Keratinocyte (primary cell): ENCODE results near the gene RNF5. TPM values are rescaled to one million over a fixed set of nuclear protein-coding genes. Genes with fewer than 3 reads are reported as not detected.

ENCODE experiments used
- DNase-seq: peaks from one replicate; pipeline ENCODE4 v3.0.0-alpha.2; 2011; ENCODE audit warnings: low read depth, missing footprints, low spot score
- FAIRE-seq: peaks from 2 replicates; lab custom pipeline; 2011; peaks lifted over from hg19 to GRCh38; lab: Jason Lieb, UNC
- H2AFZ ChIP-seq: 2 replicates; pipeline ENCODE4 v1.6.0; 2012; ENCODE audit warnings: low read length, control low read depth, inconsistent platforms; ENCODE audit not compliant: control insufficient read depth
- H3K27ac ChIP-seq: 2 replicates; pipeline ENCODE4 v1.5.1; 2011; ENCODE audit warnings: low read length; ENCODE audit not compliant: control insufficient read depth, insufficient read depth
- H3K27me3 ChIP-seq: 3 replicates; pipeline ENCODE4 v1.6.0; 2011; ENCODE audit warnings: low read length; ENCODE audit not compliant: control insufficient read depth, insufficient read depth; ENCODE audit errors: extremely low read depth
- H3K36me3 ChIP-seq, 2 experiments: 2 replicates in 1 of 2; 3 replicates in 1 of 2; pipeline ENCODE4 v1.5.1; 2011; ENCODE audit warnings: low read length in 2 of 2, mild to moderate bottlenecking in 1 of 2; ENCODE audit not compliant: control insufficient read depth in 2 of 2, insufficient read depth in 2 of 2; ENCODE audit errors: extremely low read depth in 1 of 2
- H3K4me1 ChIP-seq: 3 replicates; pipeline ENCODE4 v1.5.1; 2011; ENCODE audit warnings: low read length; ENCODE audit not compliant: control insufficient read depth, insufficient read depth; ENCODE audit errors: extremely low read depth
- H3K4me2 ChIP-seq: 3 replicates; pipeline ENCODE4 v1.6.0; 2011; ENCODE audit warnings: low read depth, low read length; ENCODE audit not compliant: control insufficient read depth, insufficient read depth; ENCODE audit errors: extremely low read depth
- H3K4me3 ChIP-seq, 3 experiments: fragments of 200-600 bp in 1 of 3; sonication (generic) in 1 of 3; 2 replicates in 2 of 3; 3 replicates in 1 of 3; pipeline ENCODE4 v1.5.1; 2011 to 2016; ENCODE audit warnings: low read length in 3 of 3, mild to moderate bottlenecking in 3 of 3, control low read depth in 2 of 3, inconsistent platforms in 1 of 3, low read depth in 1 of 3, mixed read lengths in 1 of 3, mixed run types in 1 of 3, moderate library complexity in 1 of 3; ENCODE audit not compliant: control insufficient read depth in 2 of 3, insufficient read depth in 2 of 3; ENCODE audit errors: extremely low read depth in 1 of 3
- H3K79me2 ChIP-seq: 2 replicates; pipeline ENCODE4 v1.6.0; 2012; ENCODE audit warnings: low read length; ENCODE audit not compliant: control insufficient read depth, insufficient read depth
- H3K9ac ChIP-seq: 3 replicates; pipeline ENCODE4 v1.6.0; 2011; ENCODE audit warnings: low read length; ENCODE audit not compliant: control insufficient read depth, insufficient read depth; ENCODE audit errors: extremely low read depth
- H3K9me1 ChIP-seq: 3 replicates; pipeline ENCODE4 v1.6.0; 2011; ENCODE audit warnings: low read length; ENCODE audit not compliant: control insufficient read depth, insufficient read depth; ENCODE audit errors: extremely low read depth
- H3K9me3 ChIP-seq: 2 replicates; pipeline ENCODE4 v1.5.1; 2012; ENCODE audit warnings: low read depth, low read length; ENCODE audit not compliant: control insufficient read depth
- H4K20me1 ChIP-seq: 3 replicates; pipeline ENCODE4 v1.6.0; 2011; ENCODE audit warnings: low read length; ENCODE audit not compliant: control insufficient read depth, insufficient read depth; ENCODE audit errors: extremely low read depth
- EZH2 ChIP-seq: IDR thresholded peaks from one replicate; pipeline ENCODE4 v1.6.1; 2012; ENCODE audit warnings: inconsistent platforms, mild to moderate bottlenecking, low read length, moderate library complexity
- dilution Hi-C: fragments of 300-500 bp; cut with MboI; formaldehyde crosslinking; loops from one replicate; pipeline ENCODE4 v1.7.0; 2020; ENCODE audit warnings: low sequenced_read_pairs; ENCODE audit not compliant: extremely low pct_ligation_motif_present
- polyA plus RNA-seq, 5 experiments: library from polyadenylated mRNA; depleted of rRNA in 3 of 5; stranded (reverse) in 3 of 5; stranded (forward) in 1 of 5; unstranded in 1 of 5; fragments of >200 nt; gene quantifications; 1 replicate in 1 of 5; 2 replicates in 3 of 5; 3 replicates in 1 of 5; pipeline versions ENCODE4 v1.2.1 to v1.2.3, GENCODE V29; 2011 to 2012; ENCODE audit warnings: missing spikeins in 2 of 5, low read depth in 1 of 5, low replicate concordance in 1 of 5
- TF ChIP-seq, protein P1 (sequence below), 3 experiments: IDR thresholded peaks in 1 of 3; conservative IDR thresholded peaks in 1 of 3; optimal IDR thresholded peaks in 1 of 3; 2 replicates in 2 of 3; 3 replicates in 1 of 3; pipeline versions ENCODE3 to v1.5.1; 2011; ENCODE audit warnings: low read length in 3 of 3, mild to moderate bottlenecking in 3 of 3, moderate library complexity in 2 of 3, control low read depth in 1 of 3, inconsistent platforms in 1 of 3; ENCODE audit not compliant: insufficient read depth in 2 of 3; ENCODE audit errors: extremely low read depth in 1 of 3

Gene RNF5
- polyA plus RNA-seq, 1 donor (not counting 4 experiments of a cell fraction or from before 2014, with no cell fraction given): 33.2 TPM

DNA sequence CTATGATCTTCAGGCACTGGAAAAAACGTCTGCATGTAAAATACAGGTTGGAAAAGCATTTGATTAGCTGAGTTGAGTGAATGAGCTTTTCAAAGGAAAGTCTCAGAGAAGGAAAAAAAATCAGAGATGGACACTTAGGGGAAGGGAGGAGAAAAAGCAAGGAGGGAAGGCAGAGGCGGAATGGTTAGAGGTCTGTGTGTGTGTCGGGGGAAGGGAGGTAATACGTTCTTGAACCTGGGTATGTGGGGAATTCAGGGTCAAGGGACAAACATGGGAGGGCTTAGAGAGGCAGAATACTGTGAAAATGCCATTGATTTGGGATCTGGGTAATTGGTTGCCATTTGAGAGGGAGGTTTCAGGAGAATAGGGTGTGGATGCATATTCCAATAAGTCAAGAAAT, 31.5 kb upstream of the RNF5 start:
- Histone ChIP-seq H4K20me1 (no peaks in the 10 kb centered on the region), H3K4me1 (no peaks in the 10 kb centered on the region), H2AFZ (no peak overlapping the region), H3K9me3 (no peaks in the 10 kb centered on the region), H3K9ac (no peak overlapping the region), H3K79me2 (no peaks in the 10 kb centered on the region), H3K27me3 (peaks cover 4% of the 10 kb centered on the region), H3K36me3 (no peaks in the 10 kb centered on the region), H3K4me2 (no peak overlapping the region), H3K9me1 (no peaks in the 10 kb centered on the region), H3K27ac (no peak overlapping the region), H3K4me3 (no peak overlapping the region)
- dilution Hi-C loops: no loop called here
- DNase-seq: no peak
- TF ChIP-seq, protein P1, sequence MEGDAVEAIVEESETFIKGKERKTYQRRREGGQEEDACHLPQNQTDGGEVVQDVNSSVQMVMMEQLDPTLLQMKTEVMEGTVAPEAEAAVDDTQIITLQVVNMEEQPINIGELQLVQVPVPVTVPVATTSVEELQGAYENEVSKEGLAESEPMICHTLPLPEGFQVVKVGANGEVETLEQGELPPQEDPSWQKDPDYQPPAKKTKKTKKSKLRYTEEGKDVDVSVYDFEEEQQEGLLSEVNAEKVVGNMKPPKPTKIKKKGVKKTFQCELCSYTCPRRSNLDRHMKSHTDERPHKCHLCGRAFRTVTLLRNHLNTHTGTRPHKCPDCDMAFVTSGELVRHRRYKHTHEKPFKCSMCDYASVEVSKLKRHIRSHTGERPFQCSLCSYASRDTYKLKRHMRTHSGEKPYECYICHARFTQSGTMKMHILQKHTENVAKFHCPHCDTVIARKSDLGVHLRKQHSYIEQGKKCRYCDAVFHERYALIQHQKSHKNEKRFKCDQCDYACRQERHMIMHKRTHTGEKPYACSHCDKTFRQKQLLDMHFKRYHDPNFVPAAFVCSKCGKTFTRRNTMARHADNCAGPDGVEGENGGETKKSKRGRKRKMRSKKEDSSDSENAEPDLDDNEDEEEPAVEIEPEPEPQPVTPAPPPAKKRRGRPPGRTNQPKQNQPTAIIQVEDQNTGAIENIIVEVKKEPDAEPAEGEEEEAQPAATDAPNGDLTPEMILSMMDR (optimal IDR thresholded peaks at IDR 0.05 in 1 of 3, IDR thresholded peaks at IDR 0.05 in 1 of 3, conservative IDR thresholded peaks at IDR 0.05 in 1 of 3; ENCODE audit: extremely low read depth in 1 of 3, insufficient read depth in 2 of 3, low read length in 3 of 3): no peak
- TF ChIP-seq EZH2: no peak
- FAIRE-seq: no peak

DNA sequence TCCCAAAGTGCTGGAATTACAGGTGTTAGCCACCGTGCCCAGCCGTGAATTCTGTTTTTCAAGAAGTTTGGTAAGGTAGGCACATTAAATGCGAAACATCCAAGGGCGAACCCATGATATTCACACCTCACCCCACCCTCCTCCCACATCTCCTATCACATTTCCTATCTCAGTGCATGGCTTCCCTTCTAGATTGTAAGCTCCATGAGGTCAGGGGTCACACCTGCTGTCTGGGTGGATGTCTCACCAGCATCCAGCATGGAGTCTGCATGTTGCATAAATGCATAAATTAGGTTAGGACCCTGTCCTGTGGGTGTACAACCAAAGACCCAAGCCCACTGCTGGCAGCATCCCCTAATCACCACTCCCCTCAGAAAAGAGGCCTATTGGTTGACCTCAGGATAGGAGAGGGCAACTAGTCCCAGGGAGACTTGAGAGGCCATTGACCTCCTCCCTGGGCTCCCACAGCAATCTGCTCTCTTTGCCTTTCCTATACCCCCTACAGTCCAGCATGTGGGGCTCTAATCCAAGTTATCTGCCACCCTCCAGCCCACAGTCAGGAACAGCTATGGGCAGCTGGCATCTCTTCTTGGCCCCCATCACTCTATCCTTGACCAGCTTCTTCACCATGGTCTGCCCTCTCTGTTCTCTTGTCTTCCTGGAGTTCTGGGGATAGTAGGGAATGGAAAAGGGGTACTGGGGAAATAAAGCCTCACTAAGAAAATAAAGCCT, 30.6 kb upstream of the RNF5 start:
- dilution Hi-C loops: no loop called here
- no peaks in the 10 kb centered on the region for H3K79me2 ChIP-seq
- H3K9me3 ChIP-seq: no peaks in the 10 kb centered on the region
- peak overlapping the region; percentile 94 for H3K4me2 ChIP-seq
- H3K9me1 ChIP-seq: no peaks in the 10 kb centered on the region
- H2AFZ ChIP-seq: no peak overlapping the region
- no peaks in the 10 kb centered on the region for H3K36me3 ChIP-seq
- H4K20me1 ChIP-seq: no peaks in the 10 kb centered on the region
- FAIRE-seq (no peak), DNase-seq (no peak)
- no peak overlapping the region for H3K4me3 ChIP-seq
- H3K9ac ChIP-seq: no peak overlapping the region
- peaks cover 4% of the 10 kb centered on the region for H3K4me1 ChIP-seq
- H3K27me3 ChIP-seq: peaks cover 4% of the 10 kb centered on the region
- no peak overlapping the region for H3K27ac ChIP-seq
- TF ChIP-seq EZH2: no peak
- TF ChIP-seq, protein P1 (optimal IDR thresholded peaks at IDR 0.05 in 1 of 3, IDR thresholded peaks at IDR 0.05 in 1 of 3, conservative IDR thresholded peaks at IDR 0.05 in 1 of 3; ENCODE audit: extremely low read depth in 1 of 3, insufficient read depth in 2 of 3, low read length in 3 of 3): no peak
